Thyroid gland (tissue), 4 donors: Measurements from ENCODE around the gene LDLRAD4.

ENCODE experiments used
- POLR2A ChIP-seq, 2 donors: fragments of 450-650 bp; IDR thresholded peaks; one replicate each; pipeline ENCODE4 v1.6.1; 2017; ENCODE audit warnings: antibody characterized with exemption in 2 of 2, mild to moderate bottlenecking in 2 of 2, moderate library complexity in 1 of 2
- TF ChIP-seq, protein P1 (sequence below), 6 experiments: fragments of 200-600 bp in 3 of 6; fragments of 450-650 bp in 3 of 6; sonication (generic) in 3 of 6; IDR thresholded peaks; one replicate each; pipeline ENCODE4 v1.5.1; 2016 to 2019; ENCODE audit warnings: antibody characterized with exemption in 6 of 6, mild to moderate bottlenecking in 2 of 6, inconsistent platforms in 1 of 6, moderate library complexity in 1 of 6

- TF ChIP-seq, protein P1, sequence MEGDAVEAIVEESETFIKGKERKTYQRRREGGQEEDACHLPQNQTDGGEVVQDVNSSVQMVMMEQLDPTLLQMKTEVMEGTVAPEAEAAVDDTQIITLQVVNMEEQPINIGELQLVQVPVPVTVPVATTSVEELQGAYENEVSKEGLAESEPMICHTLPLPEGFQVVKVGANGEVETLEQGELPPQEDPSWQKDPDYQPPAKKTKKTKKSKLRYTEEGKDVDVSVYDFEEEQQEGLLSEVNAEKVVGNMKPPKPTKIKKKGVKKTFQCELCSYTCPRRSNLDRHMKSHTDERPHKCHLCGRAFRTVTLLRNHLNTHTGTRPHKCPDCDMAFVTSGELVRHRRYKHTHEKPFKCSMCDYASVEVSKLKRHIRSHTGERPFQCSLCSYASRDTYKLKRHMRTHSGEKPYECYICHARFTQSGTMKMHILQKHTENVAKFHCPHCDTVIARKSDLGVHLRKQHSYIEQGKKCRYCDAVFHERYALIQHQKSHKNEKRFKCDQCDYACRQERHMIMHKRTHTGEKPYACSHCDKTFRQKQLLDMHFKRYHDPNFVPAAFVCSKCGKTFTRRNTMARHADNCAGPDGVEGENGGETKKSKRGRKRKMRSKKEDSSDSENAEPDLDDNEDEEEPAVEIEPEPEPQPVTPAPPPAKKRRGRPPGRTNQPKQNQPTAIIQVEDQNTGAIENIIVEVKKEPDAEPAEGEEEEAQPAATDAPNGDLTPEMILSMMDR (IDR thresholded peaks at IDR 0.05), result no peak
- TF ChIP-seq POLR2A (IDR thresholded peaks at IDR 0.05), result no peak
These were observed 51.8 kb downstream of the LDLRAD4 start for GRCh38 chr18:13270279-13270855.
